GM19351 (cell line): ENCODE data around the gene DCST1.

Experiments
- ATAC-seq: cut with Tn5 transposase; IDR thresholded peaks from one replicate; pipeline ENCODE4 v1.9.1; 2021; ENCODE audit warnings: mild to moderate bottlenecking, moderate library complexity; ENCODE audit not compliant: unreplicated experiment

DCST1 gene

GRCh38 chr1:155030899-155031298 is 2.7 kb upstream of the DCST1 start:
- ATAC-seq = no peak

GRCh38 chr1:155032886-155033285 is 738 bp upstream of the DCST1 start:
- ATAC-seq = no peak

- ATAC-seq = no peak
These were observed 939 bp downstream of the DCST1 start for GRCh38 chr1:155034318-155035208.

- ATAC-seq = no peak
These were observed 2.3 kb downstream of the DCST1 start for GRCh38 chr1:155035936-155036335.

GRCh38 chr1:155037043-155037442 is 3.4 kb downstream of the DCST1 start:
- no peak for ATAC-seq

GRCh38 chr1:155037851-155038441 is 4.3 kb downstream of the DCST1 start:
- no peak for ATAC-seq

- ATAC-seq = no peak
These were observed 5.1 kb downstream of the DCST1 start for GRCh38 chr1:155038602-155039307.

GRCh38 chr1:155039308-155039669 is 5.7 kb downstream of the DCST1 start:
- ATAC-seq = no peak

- ATAC-seq = no peak
These were observed 6.9 kb downstream of the DCST1 start for GRCh38 chr1:155040358-155041093.

- ATAC-seq = no peak
These were observed 9.2 kb downstream of the DCST1 start for GRCh38 chr1:155042789-155043188.

- ATAC-seq = no peak
These were observed 9.7 kb downstream of the DCST1 start for GRCh38 chr1:155043301-155043702.

- ATAC-seq = no peak
These were observed 10.2 kb downstream of the DCST1 start for GRCh38 chr1:155043793-155044192.

- no peak for ATAC-seq
These were observed 10.7 kb downstream of the DCST1 start for GRCh38 chr1:155044365-155044764.

GRCh38 chr1:155044812-155045657 is 11.4 kb downstream of the DCST1 start:
- no peak for ATAC-seq

- no peak for ATAC-seq
These were observed 15.1 kb downstream of the DCST1 start for GRCh38 chr1:155048449-155049334.

- ATAC-seq = no peak
These were observed 16.3 kb downstream of the DCST1 start for GRCh38 chr1:155049651-155050559.

GRCh38 chr1:155050560-155051341 is 17.1 kb downstream of the DCST1 start, which contains the start of gene ADAM15:
TSS of gene ADAM15 (plus strand) at chr1:155051316. CDS start at chr1:155051387, 71 bp downstream.
- peak; percentile 64 for ATAC-seq
